ENCODE results near the gene LMO3.

DNA sequence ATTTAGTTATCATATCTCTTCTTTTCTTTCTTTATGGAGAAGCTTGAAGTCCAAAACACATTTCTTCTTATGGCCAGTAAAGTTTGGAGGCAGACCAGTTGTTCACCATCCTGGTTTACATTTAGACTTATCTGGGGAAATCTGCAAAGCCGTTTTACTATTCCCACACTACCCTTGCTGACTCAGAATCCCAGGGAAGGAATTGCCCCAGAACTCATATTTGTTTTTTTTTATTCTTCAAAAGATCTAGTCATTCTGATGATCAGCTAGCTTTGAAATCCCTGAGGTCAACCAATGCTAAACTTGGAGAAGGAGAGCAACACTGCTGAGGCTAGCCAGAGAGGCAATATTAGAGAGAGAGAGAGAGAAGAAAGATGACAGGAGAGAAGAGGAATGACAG lies 12.3 kb upstream of the LMO3 start:
- TF ChIP-seq, protein P1, sequence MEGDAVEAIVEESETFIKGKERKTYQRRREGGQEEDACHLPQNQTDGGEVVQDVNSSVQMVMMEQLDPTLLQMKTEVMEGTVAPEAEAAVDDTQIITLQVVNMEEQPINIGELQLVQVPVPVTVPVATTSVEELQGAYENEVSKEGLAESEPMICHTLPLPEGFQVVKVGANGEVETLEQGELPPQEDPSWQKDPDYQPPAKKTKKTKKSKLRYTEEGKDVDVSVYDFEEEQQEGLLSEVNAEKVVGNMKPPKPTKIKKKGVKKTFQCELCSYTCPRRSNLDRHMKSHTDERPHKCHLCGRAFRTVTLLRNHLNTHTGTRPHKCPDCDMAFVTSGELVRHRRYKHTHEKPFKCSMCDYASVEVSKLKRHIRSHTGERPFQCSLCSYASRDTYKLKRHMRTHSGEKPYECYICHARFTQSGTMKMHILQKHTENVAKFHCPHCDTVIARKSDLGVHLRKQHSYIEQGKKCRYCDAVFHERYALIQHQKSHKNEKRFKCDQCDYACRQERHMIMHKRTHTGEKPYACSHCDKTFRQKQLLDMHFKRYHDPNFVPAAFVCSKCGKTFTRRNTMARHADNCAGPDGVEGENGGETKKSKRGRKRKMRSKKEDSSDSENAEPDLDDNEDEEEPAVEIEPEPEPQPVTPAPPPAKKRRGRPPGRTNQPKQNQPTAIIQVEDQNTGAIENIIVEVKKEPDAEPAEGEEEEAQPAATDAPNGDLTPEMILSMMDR (conservative IDR thresholded peaks at IDR 0.05; ENCODE audit: low read length), result no peak
- no peak for TF ChIP-seq EZH2phosphoT487 (IDR thresholded peaks at IDR 0.05; ENCODE audit: borderline replicate concordance)

All from Loucy (cell line).